Brain microvascular endothelial cell (primary cell): Measurements from ENCODE around the gene SH3PXD2B.

ENCODE experiments used
- DNase-seq: peaks from one replicate; pipeline ENCODE4 v3.0.0-alpha.2; 2020
- H3K27ac ChIP-seq: fragments of 250-450 bp; sonication (Bioruptor Pico); 2 replicates; pipeline ENCODE4 v1.5.1; 2020; ENCODE audit warnings: mild to moderate bottlenecking, moderate library complexity
- H3K27me3 ChIP-seq: fragments of 250-450 bp; sonication (Bioruptor Pico); replicated peaks from 2 replicates; pipeline ENCODE4 v1.5.1; 2020; ENCODE audit warnings: mild to moderate bottlenecking
- H3K36me3 ChIP-seq: fragments of 250-450 bp; sonication (Bioruptor Pico); replicated peaks from 2 replicates; pipeline ENCODE4 v1.5.1; 2020; ENCODE audit warnings: mild to moderate bottlenecking
- H3K4me3 ChIP-seq: 2 replicates; pipeline ENCODE4 v1.5.1; 2011; ENCODE audit warnings: low read depth, mild to moderate bottlenecking, control low read depth, low read length, moderate library complexity
- CTCF ChIP-seq: IDR thresholded peaks from 2 replicates; pipeline ENCODE4 v1.5.1; 2011; ENCODE audit warnings: low read depth, mild to moderate bottlenecking, moderate library complexity, low read length, control low read depth, inconsistent platforms; ENCODE audit errors: missing control alignments
- in situ Hi-C: cut with HindIII; loops from 2 replicates; pipeline ENCODE4 v1.10.0; 2017; ENCODE audit warnings: low sequenced_read_pairs, low pct_ligation_motif_present

Gene SH3PXD2B

GRCh38 chr5:172444626-172445365 is 9.5 kb downstream of the SH3PXD2B start:
- H3K27me3 ChIP-seq: no peaks in the 10 kb centered on the region
- TF ChIP-seq CTCF: no peak
- no peaks in the 10 kb centered on the region for H3K36me3 ChIP-seq
- in situ Hi-C loops: no loop called here
- no peak overlapping the region for H3K4me3 ChIP-seq
- DNase-seq: no peak
- H3K27ac ChIP-seq: no peak overlapping the region

- DNase-seq: peak; percentile 57
- Histone ChIP-seq H3K36me3 (no peaks in the 10 kb centered on the region), H3K27ac (peak overlapping the region; percentile 54), H3K27me3 (no peaks in the 10 kb centered on the region), H3K4me3 (no peak overlapping the region)
- no peak for TF ChIP-seq CTCF
- in situ Hi-C loops: no loop called here
Observed at GRCh38 chr5:172444110-172444510, 10.2 kb downstream of the SH3PXD2B start.

- DNase-seq: peak; percentile 94
- H3K27me3 ChIP-seq: no peaks in the 10 kb centered on the region
- in situ Hi-C loops: no loop called here
- no peaks in the 10 kb centered on the region for H3K36me3 ChIP-seq
- H3K4me3 ChIP-seq: no peak overlapping the region
- H3K27ac ChIP-seq: peak overlapping the region; percentile 54
- no peak for TF ChIP-seq CTCF
Observed at GRCh38 chr5:172443441-172444109, 10.8 kb downstream of the SH3PXD2B start.

- Histone ChIP-seq H3K4me3 (no peak overlapping the region), H3K27me3 (no peaks in the 10 kb centered on the region), H3K36me3 (no peaks in the 10 kb centered on the region), H3K27ac (no peak overlapping the region)
- no peak for DNase-seq
- TF ChIP-seq CTCF: no peak
- in situ Hi-C loops: no loop called here
Observed at GRCh38 chr5:172442592-172442991, 11.7 kb downstream of the SH3PXD2B start.

- in situ Hi-C loops: no loop called here
- Histone ChIP-seq H3K4me3 (no peak overlapping the region), H3K27me3 (no peaks in the 10 kb centered on the region), H3K36me3 (no peaks in the 10 kb centered on the region), H3K27ac (no peak overlapping the region)
- no peak for TF ChIP-seq CTCF
- DNase-seq: no peak
Observed at GRCh38 chr5:172441262-172441751, 13.0 kb downstream of the SH3PXD2B start.
